Right lobe of liver (tissue), 4 donors: ENCODE results near the gene C1QTNF1.

Experiments
- CTCF ChIP-seq, 4 donors: fragments of 200-600 bp in 3 of 4; fragments of 450-650 bp in 1 of 4; IDR thresholded peaks; one replicate each; pipeline versions ENCODE4 v1.5.1 to v1.8.0; 2016 to 2022; ENCODE audit warnings: antibody characterized with exemption in 4 of 4, mild to moderate bottlenecking in 2 of 4
- POLR2A ChIP-seq: fragments of 450-650 bp; IDR thresholded peaks from one replicate; pipeline ENCODE4 v1.6.1; 2017; ENCODE audit warnings: antibody characterized with exemption, mild to moderate bottlenecking
- donor health status: DM: no; HTN: no; CAD: no.
- donor health status: DM: no; HTN: no; CAD: no.
- donor health status: DM: no; HTN: yes; CAD: no.

GRCh38 chr17:79028496-79029326, 4.7 kb downstream of the C1QTNF1 start:
- no peak for TF ChIP-seq POLR2A
- peak in 1 of 4 donors; percentile 11 for TF ChIP-seq CTCF (IDR thresholded peaks at IDR 0.05)
